ENCODE results near the gene ZDHHC8.

DNA sequence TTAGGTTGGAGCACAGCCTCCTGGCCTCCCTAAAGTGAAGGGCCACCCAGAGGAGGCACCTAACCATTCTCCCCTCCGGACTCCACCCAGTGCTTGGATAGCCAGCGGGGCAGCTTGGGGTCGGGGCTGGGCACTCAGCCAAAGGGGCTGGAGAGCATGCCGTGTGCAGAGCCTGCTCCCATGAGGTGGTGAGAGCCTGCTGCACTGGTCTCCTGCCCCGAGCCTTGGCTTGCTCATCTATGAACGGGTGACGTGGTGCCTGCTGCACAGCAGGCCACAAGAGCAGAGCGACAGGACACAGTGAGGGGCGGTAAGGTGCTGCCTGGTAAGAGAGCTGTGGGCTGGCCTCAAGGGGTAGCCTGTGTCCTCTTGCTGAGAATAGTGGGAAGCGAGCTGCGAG is 33.3 kb downstream of the ZDHHC8 start:
- TF ChIP-seq, protein P1, sequence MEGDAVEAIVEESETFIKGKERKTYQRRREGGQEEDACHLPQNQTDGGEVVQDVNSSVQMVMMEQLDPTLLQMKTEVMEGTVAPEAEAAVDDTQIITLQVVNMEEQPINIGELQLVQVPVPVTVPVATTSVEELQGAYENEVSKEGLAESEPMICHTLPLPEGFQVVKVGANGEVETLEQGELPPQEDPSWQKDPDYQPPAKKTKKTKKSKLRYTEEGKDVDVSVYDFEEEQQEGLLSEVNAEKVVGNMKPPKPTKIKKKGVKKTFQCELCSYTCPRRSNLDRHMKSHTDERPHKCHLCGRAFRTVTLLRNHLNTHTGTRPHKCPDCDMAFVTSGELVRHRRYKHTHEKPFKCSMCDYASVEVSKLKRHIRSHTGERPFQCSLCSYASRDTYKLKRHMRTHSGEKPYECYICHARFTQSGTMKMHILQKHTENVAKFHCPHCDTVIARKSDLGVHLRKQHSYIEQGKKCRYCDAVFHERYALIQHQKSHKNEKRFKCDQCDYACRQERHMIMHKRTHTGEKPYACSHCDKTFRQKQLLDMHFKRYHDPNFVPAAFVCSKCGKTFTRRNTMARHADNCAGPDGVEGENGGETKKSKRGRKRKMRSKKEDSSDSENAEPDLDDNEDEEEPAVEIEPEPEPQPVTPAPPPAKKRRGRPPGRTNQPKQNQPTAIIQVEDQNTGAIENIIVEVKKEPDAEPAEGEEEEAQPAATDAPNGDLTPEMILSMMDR (IDR thresholded peaks at IDR 0.05; ENCODE audit: low read length): no peak
- TF ChIP-seq EZH2 (IDR thresholded peaks at IDR 0.05; ENCODE audit: borderline replicate concordance, low read length): no peak
